GM12874 (cell line): Measurements from ENCODE around the gene CNOT6L.

Source experiments
- TF ChIP-seq, protein P1 (sequence below): IDR thresholded peaks from 2 replicates; pipeline ENCODE4 v1.5.1; 2011; ENCODE audit warnings: low read depth, mild to moderate bottlenecking, control low read depth, low read length, moderate library complexity; ENCODE audit not compliant: insufficient read depth

Gene CNOT6L

DNA sequence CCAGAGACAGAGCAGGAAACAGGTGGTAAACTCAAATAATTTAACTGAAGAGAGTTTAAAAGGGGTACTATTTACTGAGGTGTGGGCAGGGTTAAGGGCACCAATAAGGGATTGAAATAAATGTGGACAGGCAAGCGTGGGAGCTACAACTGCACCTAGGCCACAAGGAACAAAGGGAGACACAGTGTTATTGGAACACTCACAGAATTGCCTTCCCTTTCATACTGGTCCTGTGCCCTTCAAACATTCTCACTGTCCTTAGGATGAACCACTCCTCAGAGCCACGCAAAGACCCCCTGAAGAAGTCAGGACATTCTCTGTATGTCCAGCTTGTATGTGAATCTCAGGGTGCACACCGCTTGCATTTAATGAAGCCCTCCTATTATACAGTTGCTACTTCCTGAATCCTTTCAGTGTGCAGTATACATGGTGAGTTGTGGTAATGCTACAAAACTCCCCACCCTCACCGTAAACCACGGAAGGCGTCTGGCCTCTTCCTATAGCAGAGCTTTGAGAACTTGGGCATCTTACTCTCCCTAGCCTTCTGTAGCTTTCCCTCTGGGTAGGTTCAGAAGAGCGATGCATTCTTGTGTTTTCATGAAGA lies 33.8 kb upstream of the CNOT6L start:
- TF ChIP-seq, protein P1, sequence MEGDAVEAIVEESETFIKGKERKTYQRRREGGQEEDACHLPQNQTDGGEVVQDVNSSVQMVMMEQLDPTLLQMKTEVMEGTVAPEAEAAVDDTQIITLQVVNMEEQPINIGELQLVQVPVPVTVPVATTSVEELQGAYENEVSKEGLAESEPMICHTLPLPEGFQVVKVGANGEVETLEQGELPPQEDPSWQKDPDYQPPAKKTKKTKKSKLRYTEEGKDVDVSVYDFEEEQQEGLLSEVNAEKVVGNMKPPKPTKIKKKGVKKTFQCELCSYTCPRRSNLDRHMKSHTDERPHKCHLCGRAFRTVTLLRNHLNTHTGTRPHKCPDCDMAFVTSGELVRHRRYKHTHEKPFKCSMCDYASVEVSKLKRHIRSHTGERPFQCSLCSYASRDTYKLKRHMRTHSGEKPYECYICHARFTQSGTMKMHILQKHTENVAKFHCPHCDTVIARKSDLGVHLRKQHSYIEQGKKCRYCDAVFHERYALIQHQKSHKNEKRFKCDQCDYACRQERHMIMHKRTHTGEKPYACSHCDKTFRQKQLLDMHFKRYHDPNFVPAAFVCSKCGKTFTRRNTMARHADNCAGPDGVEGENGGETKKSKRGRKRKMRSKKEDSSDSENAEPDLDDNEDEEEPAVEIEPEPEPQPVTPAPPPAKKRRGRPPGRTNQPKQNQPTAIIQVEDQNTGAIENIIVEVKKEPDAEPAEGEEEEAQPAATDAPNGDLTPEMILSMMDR = no peak

DNA sequence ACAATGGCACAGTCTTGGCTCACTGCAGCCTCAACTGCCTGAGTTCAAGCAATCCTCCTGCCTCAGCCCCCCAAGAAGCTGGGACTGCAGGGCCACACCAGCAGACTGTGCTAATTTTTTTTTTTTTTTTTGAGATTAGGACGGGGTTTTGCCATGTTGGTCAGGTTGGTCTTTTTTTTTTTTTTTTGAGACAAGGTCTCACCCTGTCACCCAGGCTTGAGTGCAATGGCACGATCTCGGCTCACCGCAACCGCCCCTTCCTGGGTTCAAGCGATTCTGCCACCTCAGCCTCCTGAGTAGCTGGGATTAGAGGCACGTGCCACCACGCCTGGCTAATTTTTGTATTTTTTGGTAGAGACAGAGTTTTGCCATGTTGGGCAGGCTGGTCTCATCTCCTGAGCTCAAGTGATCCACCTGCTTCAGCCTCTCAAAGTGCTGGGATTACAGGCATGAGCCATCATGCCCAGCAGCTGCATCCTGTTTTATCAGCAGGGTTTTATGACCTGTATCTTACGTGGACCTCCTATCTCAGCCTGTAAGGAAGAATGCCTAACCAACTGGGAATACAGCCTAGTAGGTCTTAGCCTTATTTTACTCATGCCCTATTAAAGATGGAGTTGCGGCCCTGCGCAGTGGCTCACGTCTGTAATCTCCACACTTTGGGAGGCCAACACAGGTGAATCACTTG lies 30.3 kb upstream of the CNOT6L start:
- TF ChIP-seq, protein P1 = no peak

DNA sequence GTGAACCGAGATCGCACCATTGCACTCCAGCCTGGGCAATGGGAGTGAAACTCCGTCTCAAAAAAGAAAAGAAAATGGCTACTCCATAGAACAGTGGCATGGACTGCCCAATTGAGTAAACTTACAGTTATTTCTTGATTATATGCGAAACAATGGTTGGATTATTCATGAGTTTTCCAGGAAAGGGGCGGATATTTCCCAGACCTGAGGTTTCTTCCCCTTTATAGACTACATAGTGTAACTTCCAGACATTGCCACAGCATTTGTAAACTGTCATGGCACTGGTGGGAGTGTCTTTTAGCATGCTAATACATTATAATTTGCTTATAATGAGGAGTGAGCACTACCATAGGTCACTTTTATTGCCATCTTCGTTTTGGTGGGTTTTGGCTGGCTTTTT lies 29.3 kb upstream of the CNOT6L start:
- TF ChIP-seq, protein P1 = no peak

DNA sequence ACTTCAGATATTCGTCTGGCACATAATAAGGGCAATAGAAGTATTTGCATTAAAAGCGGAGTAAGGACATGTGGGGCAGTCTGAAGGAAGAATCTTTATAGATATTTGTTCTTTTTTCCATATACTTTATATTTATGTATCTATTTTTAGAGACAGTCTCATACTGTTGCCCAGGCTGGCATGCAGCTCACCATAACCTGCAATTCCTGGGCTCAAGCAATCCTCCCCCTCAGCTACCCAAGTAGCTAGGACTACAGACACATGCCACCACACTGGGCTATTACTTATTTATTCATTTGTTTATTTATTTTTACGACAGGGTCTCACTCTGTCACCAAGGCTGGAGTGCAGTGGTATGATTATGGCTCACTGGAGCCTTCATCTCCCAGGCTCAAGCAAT lies 26.8 kb upstream of the CNOT6L start:
- TF ChIP-seq, protein P1 = no peak

DNA sequence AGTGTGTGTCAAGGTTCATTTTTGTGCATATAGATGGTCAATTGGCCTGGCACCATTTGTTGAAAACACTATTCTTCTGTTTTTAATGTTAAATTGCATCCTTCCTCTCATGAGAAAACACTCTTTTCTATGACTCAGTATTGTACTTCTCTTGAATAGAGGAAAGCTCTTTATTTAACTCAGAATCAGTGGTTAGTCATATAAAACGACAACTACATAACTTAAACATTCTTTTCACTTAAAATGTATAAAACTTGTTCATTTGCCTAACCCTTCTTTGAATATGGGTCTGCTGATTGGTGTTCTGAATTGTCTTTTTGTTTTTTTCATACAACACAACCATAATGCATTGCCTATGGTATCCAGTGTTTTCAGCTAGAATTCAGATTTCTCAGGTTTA lies 26.2 kb upstream of the CNOT6L start:
- TF ChIP-seq, protein P1 = no peak

DNA sequence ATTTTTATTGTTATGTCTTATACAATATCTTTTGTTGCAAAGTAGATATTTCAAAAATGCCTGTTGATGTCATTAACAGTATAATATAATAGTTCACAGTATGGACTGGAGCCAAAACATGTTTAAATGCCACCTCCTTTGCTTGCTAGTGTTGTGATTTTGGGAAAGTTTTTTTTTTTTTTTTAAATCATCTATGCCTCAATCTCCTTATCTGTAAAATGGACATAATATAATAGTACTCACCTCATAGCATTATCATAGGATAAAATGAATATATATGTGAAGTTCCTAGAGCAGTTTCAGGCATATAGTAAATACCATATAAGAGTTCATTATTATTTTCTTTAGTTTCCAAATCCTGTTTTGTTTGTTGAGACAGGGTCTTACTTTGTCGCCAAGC lies 25.2 kb upstream of the CNOT6L start:
- TF ChIP-seq, protein P1 = no peak

DNA sequence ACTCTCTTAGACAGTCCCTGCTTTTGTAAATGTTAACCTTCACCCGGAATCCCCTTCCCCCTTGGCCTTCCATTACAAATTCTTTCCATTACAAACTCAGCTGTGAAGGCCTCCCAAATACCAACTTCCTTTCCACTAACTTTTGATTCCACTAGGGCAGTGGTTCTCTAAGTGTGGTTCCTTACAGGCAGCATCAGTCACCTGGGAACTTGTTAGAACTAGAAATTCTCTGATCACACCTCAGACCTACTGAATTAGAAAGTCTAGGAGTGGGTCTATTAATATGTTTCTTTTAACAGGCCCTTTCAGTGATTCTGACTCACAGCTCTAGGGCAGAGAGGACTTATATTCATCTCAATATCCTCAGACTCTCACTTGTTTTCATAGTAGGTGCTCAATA lies 24.5 kb upstream of the CNOT6L start:
- TF ChIP-seq, protein P1 = no peak

DNA sequence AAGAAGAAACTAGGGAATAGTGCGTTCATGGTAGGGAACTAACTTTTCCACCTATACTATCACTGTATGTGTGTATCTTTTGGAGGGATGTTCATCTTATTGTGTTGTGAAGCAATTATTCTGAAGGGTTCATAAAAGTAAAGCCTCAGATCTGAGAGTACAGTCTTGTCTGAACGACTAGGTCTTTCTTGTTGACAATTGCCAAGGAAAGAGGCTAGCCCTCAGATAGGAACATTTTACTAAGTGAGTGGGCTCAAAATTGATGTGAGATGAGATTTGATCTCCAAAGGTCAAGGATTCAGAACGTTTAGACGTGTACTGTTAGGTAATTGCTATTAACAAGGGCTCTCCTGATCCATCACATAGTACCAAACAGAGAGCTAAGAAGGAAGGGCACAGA lies 15.2 kb upstream of the CNOT6L start:
- TF ChIP-seq, protein P1 = no peak
